Measurements from ENCODE around the gene MBOAT7.
"Not testable (repeated sequence)": the region's sequence is repeated elsewhere in the genome, so short reads cannot be mapped to it uniquely, and the experiment has no call there.

Gene MBOAT7

GRCh38 chr19:54189145-54189734 lies at the start of gene MBOAT7:
Gene MBOAT7, minus strand, starts transcription at chr19:54189580. Its CDS starts 1,072 bp downstream, at chr19:54188508.
- no peak for DNase-seq (ENCODE audit: low spot score)

GRCh38 chr19:54233941-54234340 lies 44.6 kb upstream of the MBOAT7 start:
- no peak for DNase-seq (ENCODE audit: low spot score)

- peak; percentile 87 for DNase-seq (ENCODE audit: low spot score)
Measured at GRCh38 chr19:54231077-54231931, 41.9 kb upstream of the MBOAT7 start.

DNA sequence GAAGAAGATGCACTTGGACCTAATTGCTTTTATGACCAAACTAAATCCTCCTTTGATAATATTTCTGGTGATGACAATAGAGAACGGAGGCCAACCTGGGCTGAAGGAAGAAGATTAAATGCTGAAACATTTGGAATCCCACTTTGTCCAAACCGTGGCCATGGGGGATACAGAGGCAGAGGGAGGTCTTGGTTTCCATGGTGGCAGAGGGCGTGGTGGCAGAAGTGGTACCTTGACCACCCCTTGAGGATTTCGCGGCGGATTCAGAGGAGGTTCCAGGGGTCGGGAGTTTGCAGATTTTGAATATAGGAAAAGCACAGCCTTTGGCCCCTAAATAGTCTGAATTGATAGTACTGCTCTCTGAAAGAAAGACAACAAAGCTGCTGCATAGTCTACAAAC lies 40.7 kb upstream of the MBOAT7 start:
- no peak for DNase-seq (ENCODE audit: low spot score)

DNA sequence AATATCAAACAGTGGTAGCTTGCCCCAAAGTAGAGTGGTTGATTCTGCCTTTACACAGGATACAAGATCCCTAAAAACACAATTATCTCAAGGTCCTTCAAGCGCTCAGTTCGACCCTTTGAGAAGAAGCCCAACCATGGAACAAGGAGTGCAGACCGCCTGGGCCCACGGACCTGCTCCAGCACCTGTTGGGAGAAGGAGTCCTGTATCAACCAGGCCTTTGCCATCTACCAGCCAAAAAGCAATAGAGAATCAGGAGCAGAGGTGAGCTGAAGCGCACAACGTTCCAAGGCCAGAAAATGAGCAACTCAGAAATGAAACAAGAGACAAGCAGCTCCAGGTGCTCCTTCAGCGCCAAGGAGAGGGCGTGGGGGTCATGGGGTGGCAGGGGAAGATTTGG lies 39.8 kb upstream of the MBOAT7 start:
- DNase-seq (ENCODE audit: low spot score), result no peak

DNA sequence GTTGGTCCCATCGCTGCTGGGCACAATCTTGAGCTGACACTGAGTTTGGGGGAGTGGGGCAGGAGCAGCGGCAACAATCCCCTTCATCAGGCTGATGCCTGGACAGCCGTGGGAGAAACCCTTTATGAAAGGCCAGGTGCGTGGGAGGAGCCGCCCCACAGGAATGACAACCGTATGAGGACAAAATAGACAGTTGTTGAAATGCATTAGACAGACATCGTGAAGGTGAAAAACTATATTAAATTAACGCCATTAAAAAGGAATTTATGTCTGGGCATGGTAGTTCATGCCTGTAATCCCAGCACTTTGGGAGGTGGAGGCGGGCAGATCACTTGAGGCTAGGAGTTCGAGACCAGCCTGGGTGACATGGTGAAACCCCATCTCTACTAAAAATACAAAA lies 35.2 kb upstream of the MBOAT7 start:
- not testable (repeated sequence) for DNase-seq (ENCODE audit: low spot score)

- not testable (repeated sequence) for DNase-seq (ENCODE audit: low spot score)
Measured at GRCh38 chr19:54223937-54224281, 34.5 kb upstream of the MBOAT7 start.

GRCh38 chr19:54223277-54223936 lies 34.0 kb upstream of the MBOAT7 start:
- not testable (repeated sequence) for DNase-seq (ENCODE audit: low spot score)

DNA sequence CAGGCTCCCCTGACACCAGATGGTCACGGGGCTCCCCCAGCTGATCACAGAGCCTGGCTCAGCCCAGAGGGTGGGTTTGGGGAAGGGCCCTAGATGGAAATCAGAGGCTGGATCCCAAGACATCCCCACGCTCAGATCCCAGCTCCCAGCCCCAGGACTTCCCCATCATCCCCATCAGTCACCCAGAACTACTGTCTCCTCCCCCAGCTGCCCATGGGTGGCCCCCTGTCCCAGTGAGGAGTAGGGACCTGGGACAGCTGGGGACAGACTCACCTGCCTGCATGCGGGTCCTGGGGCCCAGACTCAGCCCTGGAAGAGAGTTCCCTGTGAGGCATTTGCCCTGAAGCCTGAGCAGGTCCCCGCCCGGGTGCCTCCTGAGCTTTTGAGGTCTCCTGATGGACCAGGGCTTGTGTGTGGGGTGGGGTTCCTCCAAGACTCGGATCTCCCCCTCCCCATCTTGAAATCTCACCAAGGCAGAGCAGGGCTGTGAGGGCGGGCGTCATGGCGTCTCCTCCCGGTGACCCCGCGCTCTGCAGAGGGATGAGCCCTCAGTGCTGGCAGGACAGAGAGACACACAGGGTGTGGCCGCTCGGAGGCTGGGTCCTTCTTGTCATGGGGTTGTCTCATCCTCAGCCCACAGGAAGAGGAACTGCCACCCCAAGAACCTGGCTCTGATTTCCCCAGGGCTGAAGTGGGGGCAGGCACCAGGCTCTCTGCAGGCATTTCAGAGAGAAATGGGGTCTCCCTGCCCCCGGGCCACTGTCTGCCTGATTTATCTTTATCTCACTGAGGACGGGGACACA lies 33.3 kb upstream of the MBOAT7 start, which contains the start of gene LILRB3:
Gene LILRB3, minus strand, starts transcription at position 534 of the 803 bp plus-strand sequence. Its CDS starts 31 bp downstream, at position 503.
- DNase-seq (ENCODE audit: low spot score), result not testable (repeated sequence)

DNA sequence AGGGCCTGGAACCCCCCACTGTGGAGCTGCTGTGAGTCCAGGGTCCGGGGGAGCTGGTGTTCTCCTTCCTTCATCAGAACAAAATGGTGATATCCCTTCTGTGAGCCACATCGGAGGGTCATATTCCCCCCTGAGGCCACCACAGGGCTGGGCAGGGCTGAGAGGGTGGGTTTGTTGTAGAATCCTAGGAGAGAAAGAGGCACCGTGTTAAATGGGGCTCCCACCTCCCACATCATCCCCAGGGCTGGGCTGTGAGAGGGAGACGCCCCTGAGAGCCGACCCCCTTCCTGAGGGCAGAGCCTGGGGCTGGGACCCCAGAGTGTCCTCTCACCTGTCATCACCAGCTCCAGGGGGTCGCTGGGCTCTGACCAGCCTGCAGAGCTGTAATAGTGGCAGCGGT lies 32.6 kb upstream of the MBOAT7 start:
- DNase-seq (ENCODE audit: low spot score), result not testable (repeated sequence)

GRCh38 chr19:54219702-54220101 lies 30.3 kb upstream of the MBOAT7 start:
- not testable (repeated sequence) for DNase-seq (ENCODE audit: low spot score)

GRCh38 chr19:54218960-54219661 lies 29.7 kb upstream of the MBOAT7 start:
- no peak for DNase-seq (ENCODE audit: low spot score)

- no peak for DNase-seq (ENCODE audit: low spot score)
Measured at GRCh38 chr19:54218259-54218658, 28.9 kb upstream of the MBOAT7 start.

DNA sequence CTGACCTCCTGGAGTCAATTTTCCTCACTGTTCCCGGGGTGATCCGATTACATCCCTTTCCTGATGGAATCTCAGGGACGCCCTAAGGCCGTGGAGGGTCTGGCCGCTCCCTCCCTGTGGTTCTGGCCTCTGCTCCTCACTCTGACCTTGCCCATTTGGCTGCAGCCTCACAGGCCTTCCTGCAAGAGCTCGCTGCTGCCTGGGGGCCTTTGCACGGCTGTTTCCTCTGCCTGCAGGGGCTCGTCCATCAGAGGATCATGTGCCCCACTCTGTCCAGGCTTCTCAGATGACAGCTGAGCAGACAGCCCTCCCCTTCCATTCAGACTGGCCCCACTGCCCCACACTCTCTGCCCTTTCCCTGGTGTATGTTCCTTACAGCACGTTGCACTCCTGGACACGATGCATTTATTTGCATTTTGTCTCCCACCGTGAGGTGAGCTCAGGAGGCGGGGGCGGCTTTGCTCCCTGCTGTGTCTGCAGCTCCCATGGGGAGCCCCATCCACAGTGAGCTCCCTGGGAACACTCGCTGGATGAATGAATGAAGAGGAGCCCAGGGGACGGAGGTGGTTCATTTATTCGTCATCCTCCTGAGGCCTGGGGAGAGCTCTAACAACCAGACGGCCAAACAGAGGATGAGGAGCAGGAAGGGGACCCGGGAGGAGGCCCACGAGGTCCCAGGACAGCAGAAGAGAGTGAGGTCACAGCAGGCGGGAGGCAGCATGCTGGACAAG lies 28.3 kb upstream of the MBOAT7 start:
- not testable (repeated sequence) for DNase-seq (ENCODE audit: low spot score)

- DNase-seq (ENCODE audit: low spot score), result no peak
Measured at GRCh38 chr19:54216869-54217268, 27.5 kb upstream of the MBOAT7 start.

- not testable (repeated sequence) for DNase-seq (ENCODE audit: low spot score)
Measured at GRCh38 chr19:54214734-54215133, 25.4 kb upstream of the MBOAT7 start.

- not testable (repeated sequence) for DNase-seq (ENCODE audit: low spot score)
Measured at GRCh38 chr19:54214217-54214616, 24.8 kb upstream of the MBOAT7 start.

DNA sequence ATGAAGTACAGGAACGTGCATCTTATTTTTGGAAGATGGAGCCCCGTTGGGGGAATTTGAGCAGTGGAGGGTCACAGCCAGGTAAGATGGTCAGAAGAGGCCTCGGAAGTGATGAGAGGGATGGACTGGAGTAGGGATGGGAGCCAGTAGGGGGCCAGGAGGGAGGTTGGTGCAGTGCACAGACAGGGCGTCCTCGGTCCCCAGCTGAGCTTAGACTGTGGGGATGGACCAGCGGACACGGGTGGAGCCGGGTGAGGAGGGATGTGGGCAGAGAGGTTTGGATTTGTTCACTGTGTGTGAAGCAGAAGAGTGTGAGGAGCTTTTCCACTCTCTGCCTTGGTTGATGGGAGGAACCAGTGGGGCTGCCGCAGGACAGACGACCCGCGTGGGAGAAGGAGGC lies 21.9 kb upstream of the MBOAT7 start:
- no peak for DNase-seq (ENCODE audit: low spot score)

DNA sequence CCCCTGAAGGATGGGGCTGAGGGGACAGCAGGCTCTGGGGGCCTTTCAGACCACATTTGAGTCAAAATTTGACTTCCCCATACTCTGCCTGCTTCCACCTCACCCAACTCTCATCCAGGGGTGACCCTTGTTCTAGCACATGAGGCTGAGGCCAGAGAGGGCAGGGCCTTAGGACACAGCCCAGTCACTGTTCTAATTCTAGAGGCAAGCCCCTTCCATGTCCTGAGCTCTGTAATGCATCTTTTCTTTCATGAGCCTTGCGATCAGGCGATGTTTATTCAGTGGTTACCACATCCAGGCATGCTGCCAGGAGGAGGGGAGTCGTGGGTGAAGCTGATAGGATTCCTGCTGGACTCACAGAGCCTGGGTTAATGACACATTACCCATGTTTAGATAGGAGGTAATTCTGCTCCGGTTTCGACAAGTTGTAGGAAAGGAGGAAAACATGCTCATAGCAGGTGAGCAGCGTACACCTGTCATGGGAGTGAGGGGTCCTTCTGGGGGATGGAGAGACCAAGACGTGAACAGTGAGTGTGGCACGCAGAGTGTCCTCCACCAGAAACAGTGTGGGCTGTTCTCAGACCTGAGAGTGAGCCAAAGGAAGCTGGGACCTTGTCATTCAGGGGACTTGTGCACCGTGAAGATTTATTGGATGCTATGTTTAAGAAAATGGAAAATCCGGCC lies 20.6 kb upstream of the MBOAT7 start:
- DNase-seq (ENCODE audit: low spot score), result peak; percentile 91

Data from hematopoietic multipotent progenitor cell treated with erythropoietin and hydrocortisone succinate and interleukin-3 and kit ligand, for 15 days (in vitro differentiated cells).